Mucosa of stomach (tissue), 1 donor: ENCODE measurements around the gene UROD.

Source experiments
- H3K27me3 ChIP-seq: one replicate; pipeline ENCODE4 v1.7.0; 2013; ENCODE audit warnings: mild to moderate bottlenecking, low read length; ENCODE audit not compliant: control insufficient read depth, insufficient read depth
- H3K36me3 ChIP-seq: one replicate; pipeline ENCODE4 v1.7.0; 2013; ENCODE audit warnings: low read length; ENCODE audit not compliant: control insufficient read depth, insufficient read depth
- H3K4me1 ChIP-seq: one replicate; pipeline ENCODE4 v1.7.0; 2013; ENCODE audit warnings: mild to moderate bottlenecking, low read length; ENCODE audit not compliant: control insufficient read depth, insufficient read depth
- H3K4me3 ChIP-seq: one replicate; pipeline ENCODE4 v1.7.0; 2013; ENCODE audit warnings: low read length
- H3K9ac ChIP-seq: one replicate; pipeline ENCODE4 v1.7.0; 2013; ENCODE audit warnings: mild to moderate bottlenecking, low read length, moderate library complexity
- H3K9me3 ChIP-seq: one replicate; pipeline ENCODE4 v1.7.0; 2013; ENCODE audit warnings: mild to moderate bottlenecking, low read length, moderate library complexity; ENCODE audit not compliant: control insufficient read depth
- donor health status: Pancreatic carcinoma.

Gene UROD

DNA sequence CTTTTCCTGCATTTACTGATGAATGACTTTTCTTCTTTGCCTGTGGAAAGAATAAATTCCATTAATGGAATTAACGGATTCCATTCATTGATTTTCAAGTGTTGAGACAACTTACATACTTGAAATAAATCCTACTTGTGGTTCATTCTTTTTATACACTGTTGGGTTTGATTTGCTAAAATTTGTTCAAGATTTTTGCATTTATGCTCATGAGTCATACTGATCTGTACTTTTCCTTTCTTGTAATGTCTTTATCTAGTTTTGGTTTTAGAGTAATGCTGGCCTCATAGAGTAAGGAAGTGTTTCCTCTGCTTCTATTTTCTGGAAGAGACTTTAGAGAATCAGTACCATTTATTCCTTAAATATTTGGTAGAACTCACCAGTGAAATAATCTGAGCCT is 14.4 kb downstream of the UROD start:
- Histone ChIP-seq H3K36me3 (no peaks in the 10 kb centered on the region), H3K4me1 (no peaks in the 10 kb centered on the region), H3K4me3 (no peak overlapping the region), H3K9ac (no peak overlapping the region), H3K27me3 (no peaks in the 10 kb centered on the region), H3K9me3 (no peaks in the 10 kb centered on the region)

GRCh38 chr1:45032837-45033236 is 20.8 kb downstream of the UROD start:
- H3K9me3 ChIP-seq = no peaks in the 10 kb centered on the region
- H3K4me3 ChIP-seq = no peak overlapping the region
- no peaks in the 10 kb centered on the region for H3K27me3 ChIP-seq
- no peaks in the 10 kb centered on the region for H3K4me1 ChIP-seq
- H3K36me3 ChIP-seq = no peaks in the 10 kb centered on the region
- no peak overlapping the region for H3K9ac ChIP-seq

- no peak overlapping the region for H3K9ac ChIP-seq
- H3K36me3 ChIP-seq = no peaks in the 10 kb centered on the region
- H3K4me1 ChIP-seq = no peaks in the 10 kb centered on the region
- no peaks in the 10 kb centered on the region for H3K9me3 ChIP-seq
- no peak overlapping the region for H3K4me3 ChIP-seq
- no peaks in the 10 kb centered on the region for H3K27me3 ChIP-seq
These were observed 21.3 kb downstream of the UROD start for GRCh38 chr1:45033356-45033755.

GRCh38 chr1:45035631-45036301 is 23.7 kb downstream of the UROD start:
- H3K4me1 ChIP-seq = no peaks in the 10 kb centered on the region
- H3K36me3 ChIP-seq = no peaks in the 10 kb centered on the region
- H3K9me3 ChIP-seq = no peaks in the 10 kb centered on the region
- H3K27me3 ChIP-seq = no peaks in the 10 kb centered on the region
- H3K4me3 ChIP-seq = no peak overlapping the region
- H3K9ac ChIP-seq = no peak overlapping the region

DNA sequence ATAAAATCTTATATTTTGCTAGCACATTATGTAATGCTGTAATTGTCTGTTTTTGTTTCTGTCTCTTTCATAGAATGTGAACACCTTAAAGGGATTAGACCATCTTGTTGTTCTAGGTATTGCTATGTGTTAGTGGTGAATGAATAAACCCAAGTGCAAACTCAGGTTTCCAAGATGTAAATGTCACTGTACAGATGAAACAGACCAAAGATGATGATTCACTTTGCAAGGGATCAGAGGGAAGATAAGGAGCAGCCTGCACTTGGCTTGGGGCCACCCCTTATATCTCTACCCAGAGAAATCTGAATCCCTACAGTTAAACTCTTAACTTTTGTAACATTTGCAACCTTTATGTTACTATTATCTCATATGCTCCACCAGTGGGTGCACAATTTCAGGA is 25.4 kb downstream of the UROD start:
- no peak overlapping the region for H3K9ac ChIP-seq
- no peaks in the 10 kb centered on the region for H3K27me3 ChIP-seq
- no peaks in the 10 kb centered on the region for H3K36me3 ChIP-seq
- no peaks in the 10 kb centered on the region for H3K9me3 ChIP-seq
- H3K4me1 ChIP-seq = no peaks in the 10 kb centered on the region
- H3K4me3 ChIP-seq = no peak overlapping the region

- Histone ChIP-seq H3K36me3 (no peaks in the 10 kb centered on the region), H3K9me3 (no peaks in the 10 kb centered on the region), H3K4me3 (no peak overlapping the region), H3K27me3 (no peaks in the 10 kb centered on the region), H3K9ac (no peak overlapping the region), H3K4me1 (no peaks in the 10 kb centered on the region)
These were observed 26.2 kb downstream of the UROD start for GRCh38 chr1:45038240-45038639.

DNA sequence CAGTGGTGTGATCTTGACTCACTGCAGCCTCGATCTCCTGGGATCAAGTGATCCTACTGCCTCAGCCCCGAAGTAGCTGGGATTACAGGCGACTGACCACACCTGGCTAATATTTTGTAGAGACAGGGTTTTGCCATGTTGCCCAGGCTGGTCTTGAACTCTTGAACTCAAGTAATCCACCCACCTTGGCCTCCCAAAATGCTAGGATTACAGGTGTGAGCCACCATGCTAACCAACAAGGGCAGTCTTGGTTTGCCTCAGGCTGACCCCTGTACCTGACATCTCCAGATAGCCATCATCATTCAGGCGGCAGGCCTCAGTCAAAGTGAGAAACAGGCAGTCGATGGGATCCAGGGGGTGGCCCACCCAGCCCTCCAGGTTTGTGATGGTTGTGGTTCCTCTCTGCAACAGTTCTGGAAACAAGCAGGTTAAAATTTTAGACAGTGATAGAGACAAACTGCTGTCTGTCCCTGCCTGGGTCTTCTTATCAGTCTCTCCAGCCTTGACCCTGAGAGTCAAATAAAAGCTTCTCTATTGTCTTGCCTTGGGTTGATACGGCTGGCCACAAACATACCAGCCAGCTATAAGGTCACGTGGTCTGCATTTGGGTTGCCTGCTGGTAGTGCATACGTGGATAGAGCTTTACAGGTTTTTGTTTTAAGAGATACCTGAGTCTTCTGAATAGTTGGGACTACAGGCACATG is 26.8 kb downstream of the UROD start:
- Histone ChIP-seq H3K27me3 (no peaks in the 10 kb centered on the region), H3K9me3 (no peaks in the 10 kb centered on the region), H3K4me3 (no peak overlapping the region), H3K4me1 (no peaks in the 10 kb centered on the region), H3K9ac (no peak overlapping the region), H3K36me3 (no peaks in the 10 kb centered on the region)

DNA sequence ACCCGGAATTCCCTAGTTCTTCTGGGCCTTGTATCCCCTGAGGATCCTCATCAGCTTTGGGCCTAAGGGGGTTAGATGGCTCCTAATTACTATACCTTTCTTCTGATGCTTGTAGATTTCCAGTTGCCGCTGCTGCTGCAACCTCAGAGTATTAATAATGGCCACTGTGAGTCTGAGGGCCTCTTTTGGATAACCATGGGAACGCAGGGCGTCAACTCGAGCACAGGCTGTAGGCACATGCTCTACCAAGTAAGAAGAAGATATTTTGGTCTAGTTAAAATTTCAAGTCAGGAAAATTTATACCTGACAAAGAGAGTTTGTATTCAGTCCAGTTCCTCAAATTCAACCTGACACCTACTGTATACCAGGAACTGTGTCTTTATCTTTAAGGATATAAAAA is 28.2 kb downstream of the UROD start:
- H3K9ac ChIP-seq = no peak overlapping the region
- H3K27me3 ChIP-seq = no peaks in the 10 kb centered on the region
- H3K4me1 ChIP-seq = no peaks in the 10 kb centered on the region
- no peaks in the 10 kb centered on the region for H3K9me3 ChIP-seq
- H3K4me3 ChIP-seq = no peak overlapping the region
- H3K36me3 ChIP-seq = no peaks in the 10 kb centered on the region

GRCh38 chr1:45043094-45043493 is 31.0 kb downstream of the UROD start:
- H3K4me3 ChIP-seq = no peak overlapping the region
- no peaks in the 10 kb centered on the region for H3K27me3 ChIP-seq
- no peak overlapping the region for H3K9ac ChIP-seq
- no peaks in the 10 kb centered on the region for H3K9me3 ChIP-seq
- no peaks in the 10 kb centered on the region for H3K36me3 ChIP-seq
- no peaks in the 10 kb centered on the region for H3K4me1 ChIP-seq

DNA sequence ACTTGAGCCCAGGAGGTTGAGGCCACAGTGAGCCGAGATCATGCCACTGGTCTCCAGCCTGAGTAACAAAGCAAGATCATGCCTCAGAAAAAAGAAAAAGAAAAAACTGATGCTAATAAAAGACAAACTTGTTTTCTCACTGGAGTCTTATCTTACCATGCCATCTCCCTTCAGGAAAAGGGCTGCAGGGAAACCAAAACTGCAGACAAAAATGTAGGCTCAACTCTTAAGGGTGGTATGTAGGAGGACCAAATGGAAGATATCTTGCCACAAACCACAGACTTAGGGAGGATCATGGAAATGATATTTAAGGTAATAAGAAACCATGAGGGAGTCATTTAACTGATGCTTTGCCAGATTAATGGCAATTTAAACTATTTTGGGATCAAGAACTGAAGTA is 32.9 kb downstream of the UROD start:
- Histone ChIP-seq H3K9ac (no peak overlapping the region), H3K4me3 (no peak overlapping the region), H3K9me3 (no peaks in the 10 kb centered on the region), H3K36me3 (no peaks in the 10 kb centered on the region), H3K4me1 (no peaks in the 10 kb centered on the region), H3K27me3 (no peaks in the 10 kb centered on the region)

GRCh38 chr1:45047032-45047431 is 35.0 kb downstream of the UROD start:
- Histone ChIP-seq H3K27me3 (no peaks in the 10 kb centered on the region), H3K9ac (no peak overlapping the region), H3K36me3 (no peaks in the 10 kb centered on the region), H3K9me3 (no peaks in the 10 kb centered on the region), H3K4me3 (no peak overlapping the region), H3K4me1 (peaks cover 8% of the 10 kb centered on the region)

DNA sequence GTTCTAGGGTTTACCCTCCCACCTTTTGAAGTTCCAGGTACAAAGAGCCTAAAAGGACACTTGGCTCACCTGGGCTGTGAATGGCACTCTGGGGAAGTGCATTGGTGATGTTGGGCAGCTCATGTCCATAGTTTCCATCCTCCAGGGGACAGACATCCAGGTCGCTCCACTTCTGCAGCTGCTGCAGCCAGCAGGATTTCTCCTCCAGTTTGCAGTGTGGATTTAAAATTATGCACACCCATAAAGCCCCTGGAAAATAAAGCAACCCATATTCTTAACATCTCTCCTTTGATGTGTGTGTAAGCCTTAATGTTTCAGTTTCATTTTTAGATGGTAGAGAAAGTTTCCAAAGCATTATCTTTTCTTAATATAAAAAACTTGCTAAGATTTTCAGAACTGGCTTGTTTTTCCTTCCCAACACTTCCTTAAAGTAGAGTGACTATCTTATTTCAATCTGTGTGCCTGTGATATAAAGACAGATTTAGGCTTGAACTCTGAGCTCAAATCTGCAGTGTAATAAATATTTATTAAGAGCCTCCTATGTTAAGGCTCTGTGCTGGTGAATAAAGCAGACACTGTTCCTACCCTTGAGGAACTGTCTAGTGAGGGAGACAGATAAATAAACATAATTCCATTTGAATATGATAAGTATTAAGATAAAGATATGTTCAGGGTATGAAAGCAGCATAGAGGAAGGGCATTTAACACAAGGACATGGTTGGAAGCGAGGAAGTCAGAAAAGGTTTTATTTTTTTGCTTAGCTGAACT is 39.1 kb downstream of the UROD start:
- no peak overlapping the region for H3K4me3 ChIP-seq
- H3K4me1 ChIP-seq = peaks cover 8% of the 10 kb centered on the region

More for the DNA sequence above, 39.1 kb downstream of the UROD start:
- Histone ChIP-seq H3K36me3 (no peaks in the 10 kb centered on the region), H3K9ac (no peak overlapping the region), H3K27me3 (no peaks in the 10 kb centered on the region), H3K9me3 (no peaks in the 10 kb centered on the region)
